ENCODE measurements around the gene RBMS3.

- TF ChIP-seq CTCF (IDR thresholded peaks at IDR 0.05) (no peak), POLR2A (IDR thresholded peaks at IDR 0.05) (no peak)
Observed at GRCh38 chr3:29777869-29778268, 497.0 kb downstream of the RBMS3 start.
